Liver (tissue), 9 donors: ENCODE results near the gene KCNQ1. TPM values are rescaled to one million over a fixed set of nuclear protein-coding genes. Genes with fewer than 3 reads are reported as not detected.

ENCODE experiments used
- DNase-seq: peaks from one replicate; pipeline ENCODE4 v3.0.0-alpha.2; 2017; ENCODE audit warnings: low spot score
- H3K27ac ChIP-seq, 2 donors: one replicate each; pipeline ENCODE4 v1.7.0; 2013; ENCODE audit warnings: inconsistent platforms in 2 of 2, low read length in 2 of 2, control low read depth in 1 of 2, low read depth in 1 of 2, mild to moderate bottlenecking in 1 of 2
- H3K27me3 ChIP-seq, 4 donors: one replicate each; pipeline versions ENCODE4 v1.6.1 to v1.7.0; 2013; ENCODE audit warnings: low read length in 3 of 4, inconsistent platforms in 1 of 4, mild to moderate bottlenecking in 1 of 4, moderate library complexity in 1 of 4; ENCODE audit not compliant: control insufficient read depth in 4 of 4, insufficient read depth in 4 of 4
- H3K36me3 ChIP-seq, 4 donors: one replicate each; pipeline versions ENCODE4 v1.6.1 to v1.7.0; 2013; ENCODE audit warnings: low read length in 3 of 4, mild to moderate bottlenecking in 3 of 4, low read depth in 1 of 4, moderate library complexity in 1 of 4; ENCODE audit not compliant: control insufficient read depth in 4 of 4, insufficient read depth in 3 of 4
- H3K4me1 ChIP-seq, 4 donors: one replicate each; pipeline versions ENCODE4 v1.6.1 to v1.7.0; 2013; ENCODE audit warnings: low read length in 3 of 4, mild to moderate bottlenecking in 3 of 4, moderate library complexity in 1 of 4; ENCODE audit not compliant: control insufficient read depth in 4 of 4, insufficient read depth in 4 of 4
- H3K4me3 ChIP-seq, 3 donors: one replicate each; pipeline versions ENCODE4 v1.6.1 to v1.7.0; 2013; ENCODE audit warnings: low read length in 3 of 3, control low read depth in 1 of 3, low read depth in 1 of 3, mild to moderate bottlenecking in 1 of 3
- H3K9ac ChIP-seq, 2 donors: one replicate each; pipeline ENCODE4 v1.7.0; 2013; ENCODE audit warnings: low read length in 2 of 2, mild to moderate bottlenecking in 2 of 2, moderate library complexity in 2 of 2, control low read depth in 1 of 2, low read depth in 1 of 2
- H3K9me3 ChIP-seq, 4 donors: one replicate each; pipeline versions ENCODE4 v1.6.1 to v1.7.0; 2013; ENCODE audit warnings: low read length in 3 of 4; ENCODE audit not compliant: control insufficient read depth in 4 of 4
- ATF3 ChIP-seq: IDR thresholded peaks from 2 replicates; pipeline ENCODE4 v1.6.1; 2016; ENCODE audit warnings: antibody characterized with exemption
- CTCF ChIP-seq: fragments of 150-350 bp; IDR thresholded peaks from 2 replicates; pipeline ENCODE4 v1.5.1; 2017; ENCODE audit warnings: improper control_type of control experiment, low read depth, low read length; ENCODE audit not compliant: missing input control
- EGR1 ChIP-seq, 2 donors: IDR thresholded peaks; 2 replicates each; pipeline ENCODE4 v1.6.1; 2016 to 2018; ENCODE audit warnings: antibody characterized with exemption in 2 of 2, low read depth in 2 of 2
- FOXA1 ChIP-seq: IDR thresholded peaks from 2 replicates; pipeline ENCODE4 v1.6.1; 2016; ENCODE audit warnings: antibody characterized with exemption
- FOXA2 ChIP-seq: IDR thresholded peaks from 2 replicates; pipeline ENCODE4 v1.6.1; 2016; ENCODE audit warnings: antibody characterized with exemption
- GABPA ChIP-seq, 2 donors: IDR thresholded peaks in 1 of 2; conservative IDR thresholded peaks in 1 of 2; 2 replicates each; pipeline ENCODE4 v1.6.1; 2016; ENCODE audit warnings: antibody characterized with exemption in 2 of 2, mild to moderate bottlenecking in 1 of 2, moderate library complexity in 1 of 2
- HNF4A ChIP-seq, 2 donors: conservative IDR thresholded peaks; 2 replicates each; pipeline ENCODE4 v1.6.1; 2016; ENCODE audit warnings: antibody characterized with exemption in 2 of 2, mild to moderate bottlenecking in 2 of 2
- HNF4G ChIP-seq: IDR thresholded peaks from 2 replicates; pipeline ENCODE4 v1.6.1; 2016; ENCODE audit warnings: antibody characterized with exemption
- JUND ChIP-seq, 2 donors: IDR thresholded peaks; 2 replicates each; pipeline ENCODE4 v1.6.1; 2016; ENCODE audit warnings: antibody characterized with exemption in 2 of 2
- MAX ChIP-seq: IDR thresholded peaks from 2 replicates; pipeline ENCODE4 v1.6.1; 2016; ENCODE audit warnings: antibody characterized with exemption
- NR2F2 ChIP-seq: IDR thresholded peaks from 2 replicates; pipeline ENCODE4 v1.6.1; 2016; ENCODE audit warnings: antibody characterized with exemption
- RAD21 ChIP-seq, 2 donors: IDR thresholded peaks; 2 replicates each; pipeline ENCODE4 v1.6.1; 2016; ENCODE audit warnings: antibody characterized with exemption in 2 of 2, mild to moderate bottlenecking in 2 of 2
- REST ChIP-seq: IDR thresholded peaks from 2 replicates; pipeline ENCODE4 v1.6.1; 2016; ENCODE audit warnings: antibody characterized with exemption, mild to moderate bottlenecking
- RXRA ChIP-seq, 2 donors: IDR thresholded peaks; 2 replicates each; pipeline ENCODE4 v1.6.1; 2017 to 2018; ENCODE audit warnings: antibody characterized with exemption in 2 of 2, mild to moderate bottlenecking in 1 of 2
- SP1 ChIP-seq: IDR thresholded peaks from 2 replicates; pipeline ENCODE4 v1.6.1; 2018; ENCODE audit warnings: antibody characterized with exemption, mild to moderate bottlenecking
- TAF1 ChIP-seq: conservative IDR thresholded peaks from 2 replicates; pipeline ENCODE4 v1.6.1; 2016; ENCODE audit warnings: antibody characterized with exemption, mild to moderate bottlenecking
- YY1 ChIP-seq: IDR thresholded peaks from 2 replicates; pipeline ENCODE4 v1.6.1; 2016; ENCODE audit warnings: antibody characterized with exemption, mild to moderate bottlenecking
- ZBTB33 ChIP-seq: IDR thresholded peaks from 2 replicates; pipeline ENCODE4 v1.6.1; 2016; ENCODE audit warnings: antibody characterized with exemption
- WGBS: extraction: QIAGEN DNeasy Blood & Tissue Kit; methylation state at CpG from one replicate; pipeline ENCODE4 v1.1.7; 2013; 5-methylcytosine and 5-hydroxymethylcytosine counted together
- polyA plus RNA-seq, 2 donors: library from polyadenylated mRNA; stranded (reverse) in 1 of 2; unstranded in 1 of 2; fragments of 200-250 nt in 1 of 2; fragments of >200 nt in 1 of 2; fragmentation: Nextera tagmentation in 1 of 2; extraction: Ambion mirVana in 1 of 2; gene quantifications; one replicate each; pipeline versions ENCODE4 v1.2.1 to v1.2.3, GENCODE V29; 2013 to 2015
- total RNA-seq, 2 donors: library from RNA; depleted of rRNA; stranded (reverse); fragments of >200 nt; gene quantifications; one replicate each; pipeline ENCODE4 v1.2.3, GENCODE V29; 2014
- donor health status: healthy.
- donor health status: healthy.
- donor health status: healthy.
- donor health status: healthy.
- donor health status: healthy.

The KCNQ1 gene
- total and polyA plus RNA-seq, 4 donors, result 0.31 to 2.2 (median 1.5) TPM

GRCh38 chr11:2432171-2432621 is 12.6 kb upstream of the KCNQ1 start:
- Histone ChIP-seq H3K9me3 (no peaks in the 10 kb centered on the region), H3K36me3 (no peaks in the 10 kb centered on the region), H3K27me3 (no peaks in the 10 kb centered on the region), H3K4me1 (no peaks in the 10 kb centered on the region), H3K27ac (no peak overlapping the region), H3K4me3 (no peak overlapping the region), H3K9ac (no peak overlapping the region)
- DNase-seq, result no peak
- WGBS, result 80% methylated on average over 15 of the region's 15 CpGs
- TF ChIP-seq JUND (IDR thresholded peaks at IDR 0.05), result no peak
- no peak for TF ChIP-seq TAF1
- no peak for TF ChIP-seq ATF3
- no peak for TF ChIP-seq YY1
- TF ChIP-seq CTCF, result no peak
- no peak for TF ChIP-seq FOXA1
- no peak for TF ChIP-seq RXRA (IDR thresholded peaks at IDR 0.05)
- TF ChIP-seq HNF4G, result no peak
- no peak for TF ChIP-seq RAD21 (IDR thresholded peaks at IDR 0.05)
- TF ChIP-seq NR2F2, result no peak
- no peak for TF ChIP-seq FOXA2
- no peak for TF ChIP-seq REST
- no peak for TF ChIP-seq HNF4A (conservative IDR thresholded peaks at IDR 0.05)
- no peak for TF ChIP-seq GABPA (IDR thresholded peaks at IDR 0.05 in 1 of 2, conservative IDR thresholded peaks at IDR 0.05 in 1 of 2)
- no peak for TF ChIP-seq SP1
- TF ChIP-seq ZBTB33, result no peak
- TF ChIP-seq EGR1 (IDR thresholded peaks at IDR 0.05; ENCODE audit: low read depth in 2 of 2), result no peak
- no peak for TF ChIP-seq MAX
